Measurements from ENCODE around the gene EHMT1.

Gene EHMT1

GRCh38 chr9:137778336-137778735 is 159.5 kb downstream of the EHMT1 start:
- ATAC-seq, result no peak
- TF ChIP-seq POU6F1 (CRISPR knock-in tag; IDR thresholded peaks at IDR 0.05; ENCODE audit: borderline replicate concordance, low read depth) (no peak), ISL1 (CRISPR knock-in tag; IDR thresholded peaks at IDR 0.05) (no peak), CSDC2 (CRISPR knock-in tag; IDR thresholded peaks at IDR 0.05) (no peak), RARB (CRISPR knock-in tag; IDR thresholded peaks at IDR 0.05) (no peak), ZNF70 (CRISPR knock-in tag; IDR thresholded peaks at IDR 0.05) (no peak), PPARA (CRISPR knock-in tag; IDR thresholded peaks at IDR 0.05; ENCODE audit: borderline replicate concordance) (no peak), ZC3H10 (CRISPR knock-in tag; IDR thresholded peaks at IDR 0.05) (no peak), ZNF565 (CRISPR knock-in tag; conservative IDR thresholded peaks at IDR 0.05; ENCODE audit: low read depth) (no peak), SNAI2 (CRISPR knock-in tag; IDR thresholded peaks at IDR 0.05) (no peak), ARNTL (CRISPR knock-in tag; IDR thresholded peaks at IDR 0.05; ENCODE audit: borderline replicate concordance, low read depth) (no peak), BACH2 (CRISPR knock-in tag; IDR thresholded peaks at IDR 0.05; ENCODE audit: borderline replicate concordance) (no peak), CSRNP3 (CRISPR knock-in tag; IDR thresholded peaks at IDR 0.05) (no peak), ZFP3 (CRISPR knock-in tag; IDR thresholded peaks at IDR 0.05) (no peak), ZFP30 (CRISPR knock-in tag; IDR thresholded peaks at IDR 0.05) (no peak), ZNF8 (CRISPR knock-in tag; IDR thresholded peaks at IDR 0.05) (no peak)
- TF ChIP-seq, protein P1, sequence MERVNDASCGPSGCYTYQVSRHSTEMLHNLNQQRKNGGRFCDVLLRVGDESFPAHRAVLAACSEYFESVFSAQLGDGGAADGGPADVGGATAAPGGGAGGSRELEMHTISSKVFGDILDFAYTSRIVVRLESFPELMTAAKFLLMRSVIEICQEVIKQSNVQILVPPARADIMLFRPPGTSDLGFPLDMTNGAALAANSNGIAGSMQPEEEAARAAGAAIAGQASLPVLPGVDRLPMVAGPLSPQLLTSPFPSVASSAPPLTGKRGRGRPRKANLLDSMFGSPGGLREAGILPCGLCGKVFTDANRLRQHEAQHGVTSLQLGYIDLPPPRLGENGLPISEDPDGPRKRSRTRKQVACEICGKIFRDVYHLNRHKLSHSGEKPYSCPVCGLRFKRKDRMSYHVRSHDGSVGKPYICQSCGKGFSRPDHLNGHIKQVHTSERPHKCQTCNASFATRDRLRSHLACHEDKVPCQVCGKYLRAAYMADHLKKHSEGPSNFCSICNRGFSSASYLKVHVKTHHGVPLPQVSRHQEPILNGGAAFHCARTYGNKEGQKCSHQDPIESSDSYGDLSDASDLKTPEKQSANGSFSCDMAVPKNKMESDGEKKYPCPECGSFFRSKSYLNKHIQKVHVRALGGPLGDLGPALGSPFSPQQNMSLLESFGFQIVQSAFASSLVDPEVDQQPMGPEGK (CRISPR knock-in tag; IDR thresholded peaks at IDR 0.05; ENCODE audit: borderline replicate concordance), result no peak
- TF ChIP-seq, protein P2, sequence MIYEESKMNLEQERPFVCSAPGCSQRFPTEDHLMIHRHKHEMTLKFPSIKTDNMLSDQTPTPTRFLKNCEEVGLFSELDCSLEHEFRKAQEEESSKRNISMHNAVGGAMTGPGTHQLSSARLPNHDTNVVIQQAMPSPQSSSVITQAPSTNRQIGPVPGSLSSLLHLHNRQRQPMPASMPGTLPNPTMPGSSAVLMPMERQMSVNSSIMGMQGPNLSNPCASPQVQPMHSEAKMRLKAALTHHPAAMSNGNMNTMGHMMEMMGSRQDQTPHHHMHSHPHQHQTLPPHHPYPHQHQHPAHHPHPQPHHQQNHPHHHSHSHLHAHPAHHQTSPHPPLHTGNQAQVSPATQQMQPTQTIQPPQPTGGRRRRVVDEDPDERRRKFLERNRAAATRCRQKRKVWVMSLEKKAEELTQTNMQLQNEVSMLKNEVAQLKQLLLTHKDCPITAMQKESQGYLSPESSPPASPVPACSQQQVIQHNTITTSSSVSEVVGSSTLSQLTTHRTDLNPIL (CRISPR knock-in tag; IDR thresholded peaks at IDR 0.05; ENCODE audit: low read depth), result no peak
- TF ChIP-seq, protein P3, sequence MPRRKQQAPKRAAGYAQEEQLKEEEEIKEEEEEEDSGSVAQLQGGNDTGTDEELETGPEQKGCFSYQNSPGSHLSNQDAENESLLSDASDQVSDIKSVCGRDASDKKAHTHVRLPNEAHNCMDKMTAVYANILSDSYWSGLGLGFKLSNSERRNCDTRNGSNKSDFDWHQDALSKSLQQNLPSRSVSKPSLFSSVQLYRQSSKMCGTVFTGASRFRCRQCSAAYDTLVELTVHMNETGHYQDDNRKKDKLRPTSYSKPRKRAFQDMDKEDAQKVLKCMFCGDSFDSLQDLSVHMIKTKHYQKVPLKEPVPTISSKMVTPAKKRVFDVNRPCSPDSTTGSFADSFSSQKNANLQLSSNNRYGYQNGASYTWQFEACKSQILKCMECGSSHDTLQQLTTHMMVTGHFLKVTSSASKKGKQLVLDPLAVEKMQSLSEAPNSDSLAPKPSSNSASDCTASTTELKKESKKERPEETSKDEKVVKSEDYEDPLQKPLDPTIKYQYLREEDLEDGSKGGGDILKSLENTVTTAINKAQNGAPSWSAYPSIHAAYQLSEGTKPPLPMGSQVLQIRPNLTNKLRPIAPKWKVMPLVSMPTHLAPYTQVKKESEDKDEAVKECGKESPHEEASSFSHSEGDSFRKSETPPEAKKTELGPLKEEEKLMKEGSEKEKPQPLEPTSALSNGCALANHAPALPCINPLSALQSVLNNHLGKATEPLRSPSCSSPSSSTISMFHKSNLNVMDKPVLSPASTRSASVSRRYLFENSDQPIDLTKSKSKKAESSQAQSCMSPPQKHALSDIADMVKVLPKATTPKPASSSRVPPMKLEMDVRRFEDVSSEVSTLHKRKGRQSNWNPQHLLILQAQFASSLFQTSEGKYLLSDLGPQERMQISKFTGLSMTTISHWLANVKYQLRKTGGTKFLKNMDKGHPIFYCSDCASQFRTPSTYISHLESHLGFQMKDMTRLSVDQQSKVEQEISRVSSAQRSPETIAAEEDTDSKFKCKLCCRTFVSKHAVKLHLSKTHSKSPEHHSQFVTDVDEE (CRISPR knock-in tag; IDR thresholded peaks at IDR 0.05), result no peak

DNA sequence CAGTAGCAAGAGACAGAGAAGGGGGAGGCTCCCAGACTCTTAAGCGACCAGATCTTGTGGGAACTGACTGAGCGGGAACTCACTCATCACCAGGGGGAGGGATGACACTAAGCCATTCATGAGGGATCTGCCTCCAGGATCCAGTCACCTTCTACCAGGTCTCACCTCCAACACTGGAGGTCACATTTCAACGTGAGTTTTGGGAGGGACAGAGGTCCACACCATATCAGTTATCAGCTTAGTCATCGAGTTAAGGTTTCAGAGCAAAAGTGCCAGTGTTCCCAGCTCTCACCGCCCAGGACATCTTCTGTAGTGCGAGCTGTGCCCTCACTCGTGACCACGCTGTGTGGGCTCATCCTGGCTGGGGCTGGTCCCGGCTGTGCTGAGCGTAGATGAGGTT is 160.1 kb downstream of the EHMT1 start:
- ATAC-seq, result no peak
- TF ChIP-seq, protein P2 (CRISPR knock-in tag; IDR thresholded peaks at IDR 0.05; ENCODE audit: low read depth), result no peak
- no peak for TF ChIP-seq ZFP3 (CRISPR knock-in tag; IDR thresholded peaks at IDR 0.05)
- TF ChIP-seq OSR1 (CRISPR knock-in tag; IDR thresholded peaks at IDR 0.05), result no peak
- TF ChIP-seq POU6F1 (CRISPR knock-in tag; IDR thresholded peaks at IDR 0.05; ENCODE audit: borderline replicate concordance, low read depth), result no peak
- TF ChIP-seq SNAI2 (CRISPR knock-in tag; IDR thresholded peaks at IDR 0.05), result no peak
- TF ChIP-seq ESRRG (CRISPR knock-in tag; IDR thresholded peaks at IDR 0.05), result no peak
- no peak for TF ChIP-seq TCF4 (CRISPR knock-in tag; IDR thresholded peaks at IDR 0.05; ENCODE audit: borderline replicate concordance)
- no peak for TF ChIP-seq GLIS3 (CRISPR knock-in tag; IDR thresholded peaks at IDR 0.05)
- no peak for TF ChIP-seq ZC3H10 (CRISPR knock-in tag; IDR thresholded peaks at IDR 0.05)
- TF ChIP-seq CSDC2 (CRISPR knock-in tag; IDR thresholded peaks at IDR 0.05), result no peak
- no peak for TF ChIP-seq BACH2 (CRISPR knock-in tag; IDR thresholded peaks at IDR 0.05; ENCODE audit: borderline replicate concordance)
- TF ChIP-seq ZNF8 (CRISPR knock-in tag; IDR thresholded peaks at IDR 0.05), result no peak
- TF ChIP-seq, protein P1 (CRISPR knock-in tag; IDR thresholded peaks at IDR 0.05; ENCODE audit: borderline replicate concordance), result no peak
- TF ChIP-seq ISL1 (CRISPR knock-in tag; IDR thresholded peaks at IDR 0.05), result no peak
- TF ChIP-seq, protein P3 (CRISPR knock-in tag; IDR thresholded peaks at IDR 0.05), result no peak
